HepG2 (cell line): Measurements from ENCODE around the gene LYZ. TPM values are rescaled to one million over a fixed set of nuclear protein-coding genes. Genes with fewer than 3 reads are reported as not detected.

ENCODE experiments used
- ATAC-seq: fragments of 200-7000 bp; cut with Tn5 transposase; 3 replicates; pipeline ENCODE4 v1.9.1; 2020; ENCODE audit warnings: mild to moderate bottlenecking, moderate library complexity
- BruUV-seq: library from RNA; stranded (reverse); fragments of 400-500 nt; replicated peaks from 2 replicates; lab custom pipeline; 2021; lab: Mats Ljungman, UMichigan
- CTCF ChIA-PET: fragments of 300-600 bp; formaldehyde crosslinking; extraction: SDS; loops from one replicate; lab custom pipeline; 2021; ENCODE audit warnings: low total read pairs, inconsistent platforms, low intra/inter-chr PET ratio; lab: Yijun Ruan, JAX
- POLR2A ChIA-PET: fragments of 350-600 bp; sonication (Branson Sonifier 250); formaldehyde crosslinking; loops from one replicate; lab custom pipeline; 2020; ENCODE audit warnings: antibody characterized with exemption, inconsistent platforms; lab: Yijun Ruan, JAX
- DNase-seq: peaks from one replicate; pipeline ENCODE4 v3.0.0-alpha.2; 2015; ENCODE audit warnings: low spot score
- FAIRE-seq: peaks from 3 replicates; lab custom pipeline; 2011; peaks lifted over from hg19 to GRCh38; lab: Jason Lieb, UNC
- H2AFZ ChIP-seq: one replicate; pipeline ENCODE4 v1.6.1; 2011; ENCODE audit warnings: low read length, inconsistent platforms
- H3K27ac ChIP-seq: fragments of 300-600 bp; 3 replicates; pipeline ENCODE4 v1.8.0; 2011; ENCODE audit warnings: mixed run types, mild to moderate bottlenecking, mixed read lengths, low read length, inconsistent platforms; ENCODE audit not compliant: insufficient read depth; ENCODE audit errors: extremely low read length
- H3K27me3 ChIP-seq, 2 experiments: fragments of 200-600 bp in 1 of 2; 2 replicates in 1 of 2; 3 replicates in 1 of 2; pipeline versions ENCODE4 v1.6.0 to v1.8.0; 2011; ENCODE audit warnings: low read length in 2 of 2, mild to moderate bottlenecking in 2 of 2, moderate library complexity in 2 of 2, inconsistent platforms in 1 of 2; ENCODE audit not compliant: insufficient read depth in 2 of 2, control insufficient read depth in 1 of 2
- H3K36me3 ChIP-seq, 2 experiments: fragments of 200-600 bp in 1 of 2; replicated peaks in 1 of 2; 2 replicates in 1 of 2; 3 replicates in 1 of 2; pipeline versions ENCODE4 v1.5.1 to v1.8.0; 2011; ENCODE audit warnings: low read length in 2 of 2, inconsistent platforms in 1 of 2; ENCODE audit not compliant: insufficient read depth in 2 of 2, control insufficient read depth in 1 of 2
- H3K4me1 ChIP-seq: 2 replicates; pipeline ENCODE4 v1.5.1; 2012; ENCODE audit warnings: low read length, inconsistent platforms; ENCODE audit not compliant: insufficient read depth
- H3K4me2 ChIP-seq: 2 replicates; pipeline ENCODE4 v1.6.0; 2011; ENCODE audit warnings: low read depth, low read length, inconsistent platforms
- H3K4me3 ChIP-seq, 3 experiments: fragments of 200-600 bp in 1 of 3; sonication (generic), shearing (Covaris generic) in 1 of 3; replicated peaks in 1 of 3; 2 replicates each; pipeline ENCODE4 v1.5.1; 2011 to 2016; ENCODE audit warnings: low read length in 3 of 3, inconsistent platforms in 2 of 3, low read depth in 2 of 3, mild to moderate bottlenecking in 2 of 3, control low read depth in 1 of 3, mixed read lengths in 1 of 3; ENCODE audit not compliant: insufficient read depth in 1 of 3
- H3K79me2 ChIP-seq: one replicate; pipeline ENCODE4 v1.6.1; 2011; ENCODE audit warnings: low read length, inconsistent platforms; ENCODE audit not compliant: insufficient read depth
- H3K9ac ChIP-seq: 2 replicates; pipeline ENCODE4 v1.6.0; 2011; ENCODE audit warnings: mild to moderate bottlenecking, low read depth, low read length, inconsistent platforms; ENCODE audit not compliant: insufficient read depth
- H3K9me3 ChIP-seq: 2 replicates; pipeline ENCODE4 v1.5.1; 2012; ENCODE audit warnings: mild to moderate bottlenecking, low read length
- H4K20me1 ChIP-seq: 2 replicates; pipeline ENCODE4 v1.6.0; 2011; ENCODE audit warnings: inconsistent platforms, mild to moderate bottlenecking, low read length, moderate library complexity; ENCODE audit not compliant: insufficient read depth
- CERS6 ChIP-seq: sonication (generic); formaldehyde crosslinking; IDR thresholded peaks from 2 replicates; pipeline ENCODE4 v1.5.0; 2020; ENCODE audit warnings: missing genetic modification reagents
- DMAP1 ChIP-seq: IDR thresholded peaks from 2 replicates; pipeline ENCODE4 v1.6.1; 2016
- MTA1 ChIP-seq: sonication (generic); formaldehyde crosslinking; IDR thresholded peaks from 2 replicates; pipeline ENCODE4 v1.4.0; 2020; ENCODE audit warnings: missing genetic modification reagents, mild to moderate bottlenecking, borderline replicate concordance
- NFAT5 ChIP-seq: sonication (generic); formaldehyde crosslinking; IDR thresholded peaks from 2 replicates; pipeline ENCODE4 v1.4.0; 2020; ENCODE audit warnings: missing genetic modification reagents
- WGBS: methylation state at CpG from one replicate; pipeline ENCODE4 v1.1.6; 2017; ENCODE audit warnings: low lambda C conversion rate; 5-methylcytosine and 5-hydroxymethylcytosine counted together
- in situ Hi-C: cut with HindIII; loops from 2 replicates; pipeline ENCODE4 v1.10.0; 2017; ENCODE audit warnings: low pct_unique_long_range_greater_than_20kb; ENCODE audit not compliant: extremely low pct_ligation_motif_present
- intact Hi-C: fragments of 100-400 bp; cut with micrococcal nuclease; formaldehyde crosslinking; loops from one replicate; pipeline ENCODE4 v1.10.0; 2022; ENCODE audit not compliant: unreplicated experiment
- polyA plus RNA-seq, 8 experiments: library from polyadenylated mRNA; depleted of rRNA in 3 of 8; stranded (reverse) in 7 of 8; unstranded in 1 of 8; fragments of >200 nt; fragmentation: Illumina TruSeq in 4 of 8; extraction: Trizol in 4 of 8; gene quantifications; 2 replicates each; pipeline versions ENCODE4 v1.2.1 to v1.2.3, GENCODE V29; 2011 to 2016; ENCODE audit warnings: low read depth in 4 of 8, missing spikeins in 1 of 8, mixed read lengths in 1 of 8; ENCODE audit not compliant: insufficient read depth in 1 of 8
- total RNA-seq, 5 experiments: library from RNA; depleted of rRNA; stranded (reverse); fragments of >200 nt; fragmentation: Illumina TruSeq; extraction: Trizol; gene quantifications; 2 replicates each; pipeline ENCODE4 v1.2.3, GENCODE V29; 2016; ENCODE audit warnings: low read depth in 1 of 5

Gene LYZ
- total and polyA plus RNA-seq, 2 of the 13 experiments (the other 11 are each of a cell fraction or from before 2014, with no cell fraction given): 1,788 to 2,054 TPM

- WGBS: 87% methylated on average over 3 of the region's 3 CpGs
- Histone ChIP-seq H3K79me2 (no peaks in the 10 kb centered on the region), H3K9me3 (peaks cover 1% of the 10 kb centered on the region), H3K4me2 (no peak overlapping the region), H3K4me3 (no peak overlapping the region), H3K36me3 (no peaks in the 10 kb centered on the region), H3K27me3 (no peaks in the 10 kb centered on the region; a peak in 1 of 5 replicates), H2AFZ (no peak overlapping the region), H4K20me1 (no peaks in the 10 kb centered on the region), H3K4me1 (peaks cover 11% of the 10 kb centered on the region), H3K27ac (no peak overlapping the region), H3K9ac (no peak overlapping the region)
- no TSS peak for BruUV-seq
- TF ChIP-seq CERS6 (CRISPR knock-in tag) (no peak), DMAP1 (CRISPR knock-in tag) (no peak), MTA1 (no peak), NFAT5 (CRISPR knock-in tag) (no peak)
- in situ Hi-C loops: no loop called here
- intact Hi-C loops: no loop called here
- ATAC-seq (no peak), DNase-seq (no peak), FAIRE-seq (no peak)
- ChIA-PET CTCF (no interaction called here), POLR2A (no interaction called here)
Observed at GRCh38 chr12:69309461-69309860, 38.7 kb upstream of the LYZ start.
